Activated T-helper 17 cell treated with anti-CD3 and anti-CD28 coated beads, Interleukin-2, amount 50 U/mL, for 72 hours (primary cell): ENCODE measurements around the gene SPTBN1. TPM values are rescaled to one million over a fixed set of nuclear protein-coding genes. Genes with fewer than 3 reads are reported as not detected.
A peak's percentile ranks its signal among the peaks of the same experiment; 100 is the strongest.

ENCODE experiments used
- ATAC-seq: fragments of 150-1000 bp; cut with Tn5 transposase; replicated peaks from 2 replicates; pipeline ENCODE4 v1.10.0; 2021; ENCODE audit warnings: mild to moderate bottlenecking, moderate library complexity
- H3K27ac Mint-ChIP-seq: one replicate; pipeline ENCODE4 v1.8.0; 2022; ENCODE audit warnings: mixed read lengths
- H3K27me3 Mint-ChIP-seq: one replicate; pipeline ENCODE4 v1.8.0; 2022; ENCODE audit warnings: mixed read lengths
- H3K36me3 Mint-ChIP-seq: one replicate; pipeline ENCODE4 v1.8.0; 2022; ENCODE audit warnings: low read depth, mild to moderate bottlenecking, mixed read lengths
- H3K4me1 Mint-ChIP-seq: one replicate; pipeline ENCODE4 v1.8.0; 2022; ENCODE audit warnings: mixed read lengths
- H3K4me3 Mint-ChIP-seq: one replicate; pipeline ENCODE4 v1.8.0; 2022; ENCODE audit warnings: mild to moderate bottlenecking, mixed read lengths
- H3K9me3 Mint-ChIP-seq: one replicate; pipeline ENCODE4 v1.8.0; 2022; ENCODE audit warnings: mixed read lengths
- total RNA-seq, 2 donors: library from RNA; stranded (reverse); gene quantifications; one replicate each; pipeline ENCODE4 v1.2.3, GENCODE V29; 2022

The SPTBN1 gene
- total RNA-seq, 2 donors from 2014 or later: 85.3 to 101 TPM

GRCh38 chr2:54669677-54670484 lies 213.8 kb downstream of the SPTBN1 start:
- Mint-ChIP-seq H3K27ac (no peak overlapping the region), H3K36me3 (peaks cover 65% of the 10 kb centered on the region), H3K4me3 (no peak overlapping the region), H3K9me3 (no peaks in the 10 kb centered on the region), H3K4me1 (peaks cover 8% of the 10 kb centered on the region), H3K27me3 (no peaks in the 10 kb centered on the region)
- no peak for ATAC-seq

DNA sequence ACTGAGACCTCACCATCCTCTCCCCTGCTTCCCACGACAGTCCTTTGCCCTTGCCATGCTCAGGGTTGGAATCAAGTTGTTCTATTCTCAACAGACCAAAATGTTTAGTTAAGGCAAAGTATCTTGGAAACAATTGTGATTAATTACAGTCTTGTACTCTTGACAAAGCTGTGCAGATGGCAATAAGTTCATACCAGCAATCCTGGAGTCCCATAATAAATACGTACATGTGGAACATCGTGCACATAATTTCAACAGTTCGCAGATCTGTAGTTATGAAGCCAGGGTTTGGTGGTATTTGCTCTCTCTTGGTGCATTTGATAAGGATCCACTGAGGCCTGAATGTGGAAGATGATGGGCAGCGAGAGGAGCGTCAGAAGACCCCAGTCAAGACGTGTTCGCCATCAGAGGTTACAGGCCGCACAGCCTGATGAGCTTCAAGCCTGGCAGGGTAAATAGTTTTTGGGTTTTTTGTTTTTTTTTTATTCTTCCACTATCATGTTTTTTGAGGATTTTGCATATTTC lies 214.4 kb downstream of the SPTBN1 start:
- Mint-ChIP-seq H3K27ac (no peak overlapping the region), H3K27me3 (no peaks in the 10 kb centered on the region)

GRCh38 chr2:54671010-54671409 lies 214.9 kb downstream of the SPTBN1 start:
- H3K4me3 Mint-ChIP-seq: no peak overlapping the region
- no peak overlapping the region for H3K27ac Mint-ChIP-seq
- H3K4me1 Mint-ChIP-seq: peaks cover 4% of the 10 kb centered on the region
- no peaks in the 10 kb centered on the region for H3K9me3 Mint-ChIP-seq
- H3K36me3 Mint-ChIP-seq: peaks cover 54% of the 10 kb centered on the region
- no peaks in the 10 kb centered on the region for H3K27me3 Mint-ChIP-seq
- ATAC-seq: no peak

More for the DNA sequence above, 214.4 kb downstream of the SPTBN1 start:
- H3K36me3 Mint-ChIP-seq: peaks cover 59% of the 10 kb centered on the region
- ATAC-seq: no peak
- H3K9me3 Mint-ChIP-seq: no peaks in the 10 kb centered on the region
- H3K4me3 Mint-ChIP-seq: no peak overlapping the region
- H3K4me1 Mint-ChIP-seq: peaks cover 5% of the 10 kb centered on the region

GRCh38 chr2:54671875-54672589 lies 215.9 kb downstream of the SPTBN1 start:
- Mint-ChIP-seq H3K36me3 (peaks cover 44% of the 10 kb centered on the region), H3K27me3 (peaks cover 9% of the 10 kb centered on the region)

DNA sequence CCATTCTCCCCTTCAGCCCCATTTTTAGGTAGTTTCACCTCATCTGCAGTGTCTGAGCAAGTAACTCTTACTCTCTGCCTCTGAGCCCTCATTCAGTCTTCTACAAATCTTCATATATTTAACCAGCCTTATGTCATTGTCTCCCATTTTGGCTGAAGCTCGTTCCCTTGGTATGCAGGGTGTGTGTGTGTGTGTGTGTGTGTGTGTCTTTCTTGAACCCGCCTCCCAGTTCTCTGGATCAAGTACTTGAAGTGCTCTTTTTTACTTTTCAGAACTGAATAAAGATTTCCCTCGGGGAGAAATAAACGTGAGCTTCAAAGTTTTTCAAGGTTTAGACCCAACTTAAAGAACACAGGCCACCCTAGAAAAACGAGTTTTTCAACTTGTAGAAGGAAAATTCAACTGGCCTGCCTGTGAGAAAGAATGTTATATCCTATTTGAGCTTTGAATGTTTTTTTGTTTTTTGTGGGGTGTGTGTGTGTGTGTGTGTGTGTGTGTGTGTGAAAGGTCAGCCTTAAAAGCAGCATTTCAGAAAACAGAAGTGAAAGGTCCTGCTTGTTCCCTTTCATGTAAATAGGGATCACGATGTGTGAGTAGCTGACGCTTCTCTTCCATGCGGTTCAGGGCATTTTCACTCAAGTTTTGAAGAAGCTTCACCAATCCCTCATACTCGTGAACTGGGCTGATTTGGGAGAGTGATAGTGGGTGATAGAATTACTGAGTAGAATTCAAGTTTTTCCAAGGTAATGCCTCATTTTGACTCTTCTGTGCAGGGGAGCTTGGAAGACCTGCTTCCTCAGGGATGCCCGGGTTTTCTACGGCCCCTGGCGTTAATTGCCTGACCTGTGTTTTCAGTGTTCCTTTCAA lies 216.7 kb downstream of the SPTBN1 start:
- H3K9me3 Mint-ChIP-seq: no peaks in the 10 kb centered on the region
- H3K27me3 Mint-ChIP-seq: peaks cover 16% of the 10 kb centered on the region
- ATAC-seq: peak; percentile 18
- peaks cover 36% of the 10 kb centered on the region for H3K36me3 Mint-ChIP-seq
- H3K4me3 Mint-ChIP-seq: peak overlapping the region; percentile 34
- peaks cover 4% of the 10 kb centered on the region for H3K4me1 Mint-ChIP-seq
- H3K27ac Mint-ChIP-seq: no peak overlapping the region

More at GRCh38 chr2:54671875-54672589, 215.9 kb downstream of the SPTBN1 start:
- Mint-ChIP-seq H3K4me1 (peaks cover 4% of the 10 kb centered on the region), H3K9me3 (no peaks in the 10 kb centered on the region), H3K4me3 (no peak overlapping the region), H3K27ac (no peak overlapping the region)
- no peak for ATAC-seq

- Mint-ChIP-seq H3K9me3 (no peaks in the 10 kb centered on the region), H3K36me3 (peaks cover 29% of the 10 kb centered on the region), H3K4me1 (peaks cover 4% of the 10 kb centered on the region), H3K4me3 (peak overlapping the region; percentile 34), H3K27me3 (peaks cover 16% of the 10 kb centered on the region), H3K27ac (no peak overlapping the region)
- ATAC-seq: peak; percentile 90
Observed at GRCh38 chr2:54673501-54673998, 217.4 kb downstream of the SPTBN1 start.

- Mint-ChIP-seq H3K9me3 (no peaks in the 10 kb centered on the region), H3K4me1 (peaks cover 6% of the 10 kb centered on the region), H3K36me3 (peaks cover 14% of the 10 kb centered on the region), H3K4me3 (no peak overlapping the region), H3K27ac (no peak overlapping the region), H3K27me3 (peaks cover 23% of the 10 kb centered on the region)
- no peak for ATAC-seq
Observed at GRCh38 chr2:54675281-54675680, 219.2 kb downstream of the SPTBN1 start.

GRCh38 chr2:54675738-54676137 lies 219.6 kb downstream of the SPTBN1 start:
- no peak overlapping the region for H3K27ac Mint-ChIP-seq
- H3K4me1 Mint-ChIP-seq: peaks cover 9% of the 10 kb centered on the region
- ATAC-seq: no peak
- H3K36me3 Mint-ChIP-seq: peaks cover 12% of the 10 kb centered on the region
- no peaks in the 10 kb centered on the region for H3K9me3 Mint-ChIP-seq
- peaks cover 25% of the 10 kb centered on the region for H3K27me3 Mint-ChIP-seq
- no peak overlapping the region for H3K4me3 Mint-ChIP-seq

- ATAC-seq: no peak
- Mint-ChIP-seq H3K4me1 (peaks cover 16% of the 10 kb centered on the region), H3K9me3 (no peaks in the 10 kb centered on the region), H3K27ac (no peak overlapping the region), H3K36me3 (peaks cover 5% of the 10 kb centered on the region), H3K27me3 (peaks cover 25% of the 10 kb centered on the region), H3K4me3 (no peak overlapping the region)
Observed at GRCh38 chr2:54676656-54677055, 220.5 kb downstream of the SPTBN1 start.

DNA sequence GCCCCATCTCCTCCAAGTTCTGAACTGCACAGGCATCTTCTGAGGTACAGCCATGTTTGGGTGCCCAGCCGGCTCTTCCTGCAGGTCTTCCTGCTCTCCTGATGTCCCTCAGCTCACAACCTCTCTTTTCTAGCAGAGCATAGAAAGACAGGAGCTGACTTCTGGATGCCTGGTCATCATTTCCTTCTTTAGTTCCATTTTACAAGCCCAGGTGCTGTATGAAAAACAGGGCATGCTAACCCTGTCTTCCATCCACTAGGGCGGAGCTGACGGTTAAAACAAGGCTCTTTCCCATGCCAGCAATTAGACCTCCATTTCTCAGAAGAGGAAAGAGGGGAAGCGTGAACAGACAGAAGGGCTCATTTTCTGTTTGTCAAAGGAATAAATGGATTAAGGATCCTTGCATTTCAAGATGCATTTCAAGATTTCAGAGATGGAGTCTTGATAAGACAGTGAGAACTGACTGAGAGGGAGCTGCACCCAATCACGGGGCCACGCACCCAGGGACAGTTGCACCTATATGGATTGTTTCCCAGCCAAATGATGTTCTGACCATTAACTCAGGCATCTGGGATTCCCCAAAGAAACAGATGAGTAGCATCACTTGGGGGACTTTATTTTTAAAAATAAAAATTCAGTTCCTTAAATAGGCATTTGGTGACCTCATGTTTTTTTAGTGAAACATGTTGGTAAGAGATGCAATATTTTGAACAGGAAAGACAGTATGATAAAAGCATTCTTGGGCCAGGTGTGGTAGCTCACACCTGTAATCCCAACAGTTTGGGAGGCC lies 221.5 kb downstream of the SPTBN1 start:
- no peak overlapping the region for H3K4me3 Mint-ChIP-seq
- ATAC-seq: no peak
- H3K36me3 Mint-ChIP-seq: peaks cover 5% of the 10 kb centered on the region
- H3K27ac Mint-ChIP-seq: no peak overlapping the region
- H3K27me3 Mint-ChIP-seq: peaks cover 25% of the 10 kb centered on the region
- peaks cover 16% of the 10 kb centered on the region for H3K4me1 Mint-ChIP-seq
- no peaks in the 10 kb centered on the region for H3K9me3 Mint-ChIP-seq

DNA sequence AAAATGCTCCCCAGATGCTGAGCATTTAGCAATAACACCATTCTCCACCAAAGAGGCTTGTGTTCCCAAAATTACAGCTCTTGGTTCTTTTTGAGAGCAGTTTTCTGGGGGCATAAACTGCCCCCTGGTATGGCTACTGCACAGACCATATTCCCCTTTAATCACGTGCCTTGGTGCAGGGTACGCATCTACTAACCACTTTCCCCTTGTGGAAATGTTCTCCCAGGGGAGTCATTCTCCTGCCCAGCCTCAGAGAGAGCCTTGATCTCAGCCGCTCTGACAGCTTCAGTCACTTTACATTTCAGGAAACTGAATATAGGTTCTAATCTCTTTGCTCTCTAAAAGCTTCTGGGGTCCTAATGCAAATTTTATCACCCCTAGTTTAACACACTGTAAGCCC lies 222.6 kb downstream of the SPTBN1 start:
- Mint-ChIP-seq H3K4me1 (peaks cover 14% of the 10 kb centered on the region), H3K27ac (no peak overlapping the region), H3K4me3 (no peak overlapping the region), H3K27me3 (peaks cover 25% of the 10 kb centered on the region), H3K36me3 (peaks cover 5% of the 10 kb centered on the region), H3K9me3 (no peaks in the 10 kb centered on the region)
- no peak for ATAC-seq

DNA sequence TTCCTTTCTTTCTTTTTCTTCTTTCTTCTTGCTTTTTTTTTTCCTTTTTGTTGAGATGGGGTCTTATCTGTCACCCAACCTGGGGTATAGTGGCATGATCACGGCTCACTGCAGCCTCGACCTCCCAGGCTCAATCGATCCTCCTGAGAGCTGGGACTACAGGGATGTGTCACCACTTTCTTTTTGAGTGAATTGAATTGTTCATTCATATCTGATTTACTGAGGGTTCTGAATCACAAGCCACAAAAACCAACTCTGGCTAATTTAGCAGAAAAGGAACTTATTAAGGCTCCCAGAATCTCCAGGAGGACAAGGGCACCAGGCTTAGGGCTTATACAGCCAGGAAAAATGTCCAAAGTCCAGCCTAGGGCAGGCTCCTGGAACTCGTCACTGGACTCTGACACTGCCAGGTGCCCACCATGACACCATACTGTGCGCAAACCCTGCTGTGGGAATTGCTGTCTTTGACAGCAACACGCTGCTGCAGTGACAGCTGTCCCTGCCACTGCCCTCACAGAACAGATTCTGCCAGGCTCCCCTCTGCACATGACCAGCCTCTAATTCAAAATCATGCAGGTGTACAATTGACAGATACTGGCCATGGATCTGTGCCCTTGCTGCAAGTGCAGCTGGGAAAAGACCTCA lies 224.4 kb downstream of the SPTBN1 start:
- ATAC-seq: peak; percentile 96
- peaks cover 5% of the 10 kb centered on the region for H3K36me3 Mint-ChIP-seq
- H3K27me3 Mint-ChIP-seq: peaks cover 35% of the 10 kb centered on the region
- H3K27ac Mint-ChIP-seq: peak overlapping the region; percentile 77
- peak overlapping the region; percentile 70 for H3K4me3 Mint-ChIP-seq
- peaks cover 14% of the 10 kb centered on the region for H3K4me1 Mint-ChIP-seq
- H3K9me3 Mint-ChIP-seq: no peaks in the 10 kb centered on the region

- H3K4me3 Mint-ChIP-seq: peak overlapping the region; percentile 70
- H3K27ac Mint-ChIP-seq: no peak overlapping the region
- no peaks in the 10 kb centered on the region for H3K9me3 Mint-ChIP-seq
- peaks cover 5% of the 10 kb centered on the region for H3K36me3 Mint-ChIP-seq
- ATAC-seq: no peak
- H3K27me3 Mint-ChIP-seq: peaks cover 32% of the 10 kb centered on the region
- H3K4me1 Mint-ChIP-seq: peaks cover 14% of the 10 kb centered on the region
Observed at GRCh38 chr2:54681416-54681815, 225.3 kb downstream of the SPTBN1 start.
